GM18909 (cell line): ENCODE measurements around the gene ALOX15.

Experiments
- ATAC-seq: cut with Tn5 transposase; IDR thresholded peaks from one replicate; pipeline ENCODE4 v1.9.1; 2021; ENCODE audit warnings: mild to moderate bottlenecking; ENCODE audit not compliant: unreplicated experiment, poor library complexity

The ALOX15 gene

GRCh38 chr17:4582691-4583090 lies 58.8 kb downstream of the ALOX15 start:
- no peak for ATAC-seq

- no peak for ATAC-seq
Observed at GRCh38 chr17:4582101-4582501, 59.4 kb downstream of the ALOX15 start.
